ENCODE data around the gene AK5.

DNA sequence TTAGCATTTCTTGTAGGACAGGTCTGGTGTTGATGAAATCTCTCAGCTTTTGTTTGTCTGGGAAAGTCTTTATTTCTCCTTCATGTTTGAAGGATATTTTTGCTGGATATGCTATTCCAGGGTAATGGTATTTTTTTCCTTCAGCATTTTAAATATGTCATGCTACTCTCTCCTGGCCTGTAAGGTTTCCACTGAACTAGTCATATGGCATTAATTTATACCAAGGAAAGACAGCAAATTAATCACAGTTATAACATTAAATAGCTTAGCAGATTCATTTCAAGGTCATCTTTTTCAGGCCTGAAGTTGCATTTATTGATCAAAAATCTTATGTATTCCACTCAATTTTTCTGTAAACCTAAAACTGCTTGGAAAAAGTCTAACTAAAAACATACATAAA, 54.9 kb downstream of the AK5 start:
- TF ChIP-seq, protein P1, sequence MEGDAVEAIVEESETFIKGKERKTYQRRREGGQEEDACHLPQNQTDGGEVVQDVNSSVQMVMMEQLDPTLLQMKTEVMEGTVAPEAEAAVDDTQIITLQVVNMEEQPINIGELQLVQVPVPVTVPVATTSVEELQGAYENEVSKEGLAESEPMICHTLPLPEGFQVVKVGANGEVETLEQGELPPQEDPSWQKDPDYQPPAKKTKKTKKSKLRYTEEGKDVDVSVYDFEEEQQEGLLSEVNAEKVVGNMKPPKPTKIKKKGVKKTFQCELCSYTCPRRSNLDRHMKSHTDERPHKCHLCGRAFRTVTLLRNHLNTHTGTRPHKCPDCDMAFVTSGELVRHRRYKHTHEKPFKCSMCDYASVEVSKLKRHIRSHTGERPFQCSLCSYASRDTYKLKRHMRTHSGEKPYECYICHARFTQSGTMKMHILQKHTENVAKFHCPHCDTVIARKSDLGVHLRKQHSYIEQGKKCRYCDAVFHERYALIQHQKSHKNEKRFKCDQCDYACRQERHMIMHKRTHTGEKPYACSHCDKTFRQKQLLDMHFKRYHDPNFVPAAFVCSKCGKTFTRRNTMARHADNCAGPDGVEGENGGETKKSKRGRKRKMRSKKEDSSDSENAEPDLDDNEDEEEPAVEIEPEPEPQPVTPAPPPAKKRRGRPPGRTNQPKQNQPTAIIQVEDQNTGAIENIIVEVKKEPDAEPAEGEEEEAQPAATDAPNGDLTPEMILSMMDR (IDR thresholded peaks at IDR 0.05) = no peak
- no peak for TF ChIP-seq POLR2AphosphoS5 (IDR thresholded peaks at IDR 0.05)

Measured in transverse colon (tissue), 4 donors.